ENCODE data around the gene TP73.

Gene TP73

GRCh38 chr1:3735027-3735681, 82.8 kb downstream of the TP73 start:
- Histone ChIP-seq H3K27me3 (ENCODE audit: control insufficient read depth, low read length) (no peaks in the 10 kb centered on the region), H3K79me2 (ENCODE audit: control insufficient read depth, low read length) (no peaks in the 10 kb centered on the region), H3K9me3 (ENCODE audit: control insufficient read depth, insufficient read depth, low read length) (no peaks in the 10 kb centered on the region), H3K4me3 (ENCODE audit: low read length) (no peak overlapping the region), H4K20me1 (ENCODE audit: control insufficient read depth, insufficient read depth, low read depth, low read length) (no peaks in the 10 kb centered on the region), H3K27ac (ENCODE audit: low read depth, low read length) (no peak overlapping the region), H3F3A (ENCODE audit: control insufficient read depth, insufficient read depth) (no peaks in the 10 kb centered on the region), H3K4me1 (ENCODE audit: control insufficient read depth, low read length) (no peaks in the 10 kb centered on the region), H3K9me2 (replicated peaks; ENCODE audit: control insufficient read depth, low read length) (no peaks in the 10 kb centered on the region), H3K4me2 (ENCODE audit: low read length) (no peak overlapping the region), H3K36me3 (ENCODE audit: control insufficient read depth, low read length) (no peaks in the 10 kb centered on the region)
- TF ChIP-seq, protein P1, sequence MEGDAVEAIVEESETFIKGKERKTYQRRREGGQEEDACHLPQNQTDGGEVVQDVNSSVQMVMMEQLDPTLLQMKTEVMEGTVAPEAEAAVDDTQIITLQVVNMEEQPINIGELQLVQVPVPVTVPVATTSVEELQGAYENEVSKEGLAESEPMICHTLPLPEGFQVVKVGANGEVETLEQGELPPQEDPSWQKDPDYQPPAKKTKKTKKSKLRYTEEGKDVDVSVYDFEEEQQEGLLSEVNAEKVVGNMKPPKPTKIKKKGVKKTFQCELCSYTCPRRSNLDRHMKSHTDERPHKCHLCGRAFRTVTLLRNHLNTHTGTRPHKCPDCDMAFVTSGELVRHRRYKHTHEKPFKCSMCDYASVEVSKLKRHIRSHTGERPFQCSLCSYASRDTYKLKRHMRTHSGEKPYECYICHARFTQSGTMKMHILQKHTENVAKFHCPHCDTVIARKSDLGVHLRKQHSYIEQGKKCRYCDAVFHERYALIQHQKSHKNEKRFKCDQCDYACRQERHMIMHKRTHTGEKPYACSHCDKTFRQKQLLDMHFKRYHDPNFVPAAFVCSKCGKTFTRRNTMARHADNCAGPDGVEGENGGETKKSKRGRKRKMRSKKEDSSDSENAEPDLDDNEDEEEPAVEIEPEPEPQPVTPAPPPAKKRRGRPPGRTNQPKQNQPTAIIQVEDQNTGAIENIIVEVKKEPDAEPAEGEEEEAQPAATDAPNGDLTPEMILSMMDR (IDR thresholded peaks at IDR 0.05; ENCODE audit: low read depth, low read length, poor library complexity, severe bottlenecking) = no peak
- no peak for TF ChIP-seq EZH2phosphoT487 (IDR thresholded peaks at IDR 0.05; ENCODE audit: borderline replicate concordance, low read length)

DNA sequence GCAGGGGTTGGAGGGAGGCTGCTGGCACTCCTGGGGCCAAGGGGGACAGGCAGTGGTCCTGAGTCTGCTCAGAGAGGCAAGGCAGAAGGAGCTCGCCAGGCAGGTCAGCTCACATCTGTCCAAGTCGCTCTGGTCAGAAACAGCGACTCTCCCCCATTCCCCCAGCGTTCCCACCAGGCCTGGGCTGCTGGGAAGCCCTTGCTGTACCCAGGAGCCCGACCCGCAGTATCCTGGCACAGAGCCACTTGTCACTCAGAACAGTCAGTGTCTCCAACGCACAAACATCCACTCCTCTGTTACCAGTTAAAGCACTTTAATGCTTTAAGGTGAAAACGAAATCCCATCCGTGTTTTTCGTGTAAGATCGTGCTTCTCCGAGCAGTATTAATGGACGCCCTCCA, 83.4 kb downstream of the TP73 start:
- no peaks in the 10 kb centered on the region for H3K36me3 ChIP-seq (ENCODE audit: control insufficient read depth, low read length)
- H4K20me1 ChIP-seq (ENCODE audit: control insufficient read depth, insufficient read depth, low read depth, low read length) = no peaks in the 10 kb centered on the region
- TF ChIP-seq EZH2phosphoT487 (IDR thresholded peaks at IDR 0.05; ENCODE audit: borderline replicate concordance, low read length) = no peak
- TF ChIP-seq, protein P1 (IDR thresholded peaks at IDR 0.05; ENCODE audit: low read depth, low read length, poor library complexity, severe bottlenecking) = no peak
- no peaks in the 10 kb centered on the region for H3F3A ChIP-seq (ENCODE audit: control insufficient read depth, insufficient read depth)
- H3K79me2 ChIP-seq (ENCODE audit: control insufficient read depth, low read length) = no peaks in the 10 kb centered on the region
- H3K9me3 ChIP-seq (ENCODE audit: control insufficient read depth, insufficient read depth, low read length) = no peaks in the 10 kb centered on the region
- no peaks in the 10 kb centered on the region for H3K4me1 ChIP-seq (ENCODE audit: control insufficient read depth, low read length)
- H3K4me2 ChIP-seq (ENCODE audit: low read length) = no peak overlapping the region
- H3K27me3 ChIP-seq (ENCODE audit: control insufficient read depth, low read length) = no peaks in the 10 kb centered on the region
- H3K27ac ChIP-seq (ENCODE audit: low read depth, low read length) = no peak overlapping the region
- H3K4me3 ChIP-seq (ENCODE audit: low read length) = no peak overlapping the region
- H3K9me2 ChIP-seq (replicated peaks; ENCODE audit: control insufficient read depth, low read length) = no peaks in the 10 kb centered on the region

- no peaks in the 10 kb centered on the region for H3K9me3 ChIP-seq (ENCODE audit: control insufficient read depth, insufficient read depth, low read length)
- no peak overlapping the region for H3K4me2 ChIP-seq (ENCODE audit: low read length)
- no peak overlapping the region for H3K27ac ChIP-seq (ENCODE audit: low read depth, low read length)
- H3K4me3 ChIP-seq (ENCODE audit: low read length) = no peak overlapping the region
- H4K20me1 ChIP-seq (ENCODE audit: control insufficient read depth, insufficient read depth, low read depth, low read length) = no peaks in the 10 kb centered on the region
- TF ChIP-seq, protein P1 (IDR thresholded peaks at IDR 0.05; ENCODE audit: low read depth, low read length, poor library complexity, severe bottlenecking) = no peak
- no peak for TF ChIP-seq EZH2phosphoT487 (IDR thresholded peaks at IDR 0.05; ENCODE audit: borderline replicate concordance, low read length)
- H3K9me2 ChIP-seq (replicated peaks; ENCODE audit: control insufficient read depth, low read length) = no peaks in the 10 kb centered on the region
- H3K36me3 ChIP-seq (ENCODE audit: control insufficient read depth, low read length) = no peaks in the 10 kb centered on the region
- H3K27me3 ChIP-seq (ENCODE audit: control insufficient read depth, low read length) = no peaks in the 10 kb centered on the region
- no peaks in the 10 kb centered on the region for H3K79me2 ChIP-seq (ENCODE audit: control insufficient read depth, low read length)
- no peaks in the 10 kb centered on the region for H3F3A ChIP-seq (ENCODE audit: control insufficient read depth, insufficient read depth)
- no peaks in the 10 kb centered on the region for H3K4me1 ChIP-seq (ENCODE audit: control insufficient read depth, low read length)
Measured at GRCh38 chr1:3736131-3736561, 83.8 kb downstream of the TP73 start.

Data from DOHH2 (cell line).